Measurements from ENCODE around the gene NDE1. TPM values are rescaled to one million over a fixed set of nuclear protein-coding genes. Genes with fewer than 3 reads are reported as not detected.
A peak's percentile ranks its signal among the peaks of the same experiment; 100 is the strongest.

NDE1 gene
- total and polyA plus RNA-seq, 2 experiments from 2014 or later = 7.1 to 41.0 TPM

- H3K27ac ChIP-seq = no peak overlapping the region
- no peak for DNase-seq (ENCODE audit: low read depth in 1 of 2, low spot score in 1 of 2)
- TF ChIP-seq CTCF (IDR thresholded peaks at IDR 0.05; ENCODE audit: low read depth, low read length) = no peak
- no peaks in the 10 kb centered on the region for H3K36me3 ChIP-seq
- H3K9me3 ChIP-seq (ENCODE audit: low read depth) = no peaks in the 10 kb centered on the region
- H3K4me1 ChIP-seq (ENCODE audit: low read depth) = no peaks in the 10 kb centered on the region
- peaks cover 5% of the 10 kb centered on the region for H3K27me3 ChIP-seq
- H3K4me3 ChIP-seq = no peak overlapping the region
Observed at GRCh38 chr16:15749985-15750384, 99.9 kb downstream of the NDE1 start.

DNA sequence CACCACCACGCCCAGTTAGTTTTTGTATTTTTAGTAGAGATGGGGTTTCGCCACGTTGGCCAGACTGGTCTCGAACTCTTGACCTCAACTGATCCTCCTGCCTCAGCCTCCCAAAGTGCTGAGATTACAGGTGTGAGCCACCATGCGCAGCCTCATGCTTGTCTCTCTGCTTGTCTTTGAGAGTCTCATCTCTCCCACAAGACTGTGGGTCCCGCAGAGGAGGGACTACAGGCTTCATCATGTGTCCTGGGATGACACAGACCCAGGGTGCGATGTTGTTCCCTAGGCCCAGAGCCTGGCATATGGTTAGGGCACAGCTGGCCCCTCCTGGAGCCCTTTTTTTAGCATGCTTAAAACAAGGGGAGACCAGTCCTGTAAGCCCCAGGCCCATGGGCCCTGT, 101.9 kb downstream of the NDE1 start:
- Histone ChIP-seq H3K36me3 (no peaks in the 10 kb centered on the region), H3K9me3 (ENCODE audit: low read depth) (no peaks in the 10 kb centered on the region), H3K27me3 (peaks cover 5% of the 10 kb centered on the region), H3K4me3 (no peak overlapping the region), H3K4me1 (ENCODE audit: low read depth) (no peaks in the 10 kb centered on the region), H3K27ac (no peak overlapping the region)
- no peak for DNase-seq (ENCODE audit: low read depth in 1 of 2, low spot score in 1 of 2)
- no peak for TF ChIP-seq CTCF (IDR thresholded peaks at IDR 0.05; ENCODE audit: low read depth, low read length)

- H3K27me3 ChIP-seq = peaks cover 5% of the 10 kb centered on the region
- no peak for DNase-seq (ENCODE audit: low read depth in 1 of 2, low spot score in 1 of 2)
- no peak overlapping the region for H3K4me3 ChIP-seq
- H3K9me3 ChIP-seq (ENCODE audit: low read depth) = no peaks in the 10 kb centered on the region
- TF ChIP-seq CTCF (IDR thresholded peaks at IDR 0.05; ENCODE audit: low read depth, low read length) = no peak
- no peak overlapping the region for H3K27ac ChIP-seq
- H3K36me3 ChIP-seq = no peaks in the 10 kb centered on the region
- H3K4me1 ChIP-seq (ENCODE audit: low read depth) = no peaks in the 10 kb centered on the region
Observed at GRCh38 chr16:15752717-15753488, 102.9 kb downstream of the NDE1 start.

DNA sequence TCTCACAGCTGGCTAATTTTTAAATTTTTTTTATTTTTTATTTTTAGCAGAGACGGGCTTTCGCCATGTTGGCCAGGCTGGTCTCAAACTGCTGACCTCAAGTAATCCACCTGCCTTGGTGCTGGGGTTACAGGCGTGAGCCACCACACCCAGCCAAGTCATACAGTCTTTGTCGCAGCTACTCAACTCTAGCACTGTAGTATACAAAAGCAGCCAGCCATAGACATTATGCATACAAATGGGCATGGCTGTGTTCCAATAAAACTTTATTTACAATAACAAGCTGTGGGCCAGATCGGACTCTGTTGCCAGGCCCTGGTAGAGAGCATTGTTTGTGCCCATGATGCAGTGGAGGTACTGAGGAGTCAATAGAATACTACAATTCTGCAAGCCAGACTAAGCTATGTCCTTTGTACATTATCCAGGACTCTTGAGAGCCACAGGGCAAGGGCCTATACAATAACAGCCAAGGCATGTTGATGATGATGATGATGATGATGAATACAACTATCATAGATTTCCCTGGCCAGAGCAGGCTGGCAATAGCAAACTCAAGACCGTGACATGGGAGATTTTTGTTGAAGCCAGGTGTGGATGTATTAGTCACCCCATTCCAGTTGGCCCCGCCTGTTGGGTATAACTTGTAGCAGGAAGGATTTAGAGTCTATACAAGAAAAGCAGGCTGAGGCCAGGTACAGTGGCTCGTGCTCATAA, 104.9 kb downstream of the NDE1 start:
- no peaks in the 10 kb centered on the region for H3K4me1 ChIP-seq (ENCODE audit: low read depth)

DNA sequence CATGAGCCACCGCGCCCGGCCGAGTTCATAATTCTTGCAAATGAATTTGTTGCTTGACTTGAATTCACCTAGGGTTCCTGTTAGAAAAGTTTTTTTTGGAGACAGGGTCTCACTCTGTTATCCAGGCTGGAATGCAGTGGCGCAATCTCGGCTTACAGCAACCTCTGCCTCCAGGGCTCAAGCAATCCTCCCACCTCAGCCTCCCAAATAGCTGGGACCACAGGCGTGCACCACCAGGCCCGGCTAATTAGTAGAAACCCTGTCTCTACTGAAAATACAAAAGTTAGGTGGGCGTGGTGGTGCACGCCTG, 107.0 kb downstream of the NDE1 start:
- H3K4me3 ChIP-seq = no peak overlapping the region
- no peaks in the 10 kb centered on the region for H3K4me1 ChIP-seq (ENCODE audit: low read depth)
- peak in 1 of 2 donors; percentile 16 for DNase-seq (ENCODE audit: low read depth in 1 of 2, low spot score in 1 of 2)
- TF ChIP-seq CTCF (IDR thresholded peaks at IDR 0.05; ENCODE audit: low read depth, low read length) = no peak
- H3K9me3 ChIP-seq (ENCODE audit: low read depth) = no peaks in the 10 kb centered on the region
- peaks cover 5% of the 10 kb centered on the region for H3K27me3 ChIP-seq
- H3K36me3 ChIP-seq = no peaks in the 10 kb centered on the region
- no peak overlapping the region for H3K27ac ChIP-seq

More for the DNA sequence above, 104.9 kb downstream of the NDE1 start:
- Histone ChIP-seq H3K4me3 (no peak overlapping the region), H3K9me3 (ENCODE audit: low read depth) (no peaks in the 10 kb centered on the region), H3K27ac (no peak overlapping the region), H3K27me3 (peaks cover 5% of the 10 kb centered on the region), H3K36me3 (no peaks in the 10 kb centered on the region)
- DNase-seq (ENCODE audit: low read depth in 1 of 2, low spot score in 1 of 2) = no peak
- no peak for TF ChIP-seq CTCF (IDR thresholded peaks at IDR 0.05; ENCODE audit: low read depth, low read length)

Measured in cardiac muscle cell (in vitro differentiated cells and primary cell).